Astrocyte (in vitro differentiated cells and primary cell): ENCODE data around the gene ALDH6A1. TPM values are rescaled to one million over a fixed set of nuclear protein-coding genes. Genes with fewer than 3 reads are reported as not detected.

ENCODE experiments used
- DNase-seq: peaks from one replicate; pipeline ENCODE4 v3.0.0-alpha.2; 2010; ENCODE audit warnings: low read depth
- FAIRE-seq: peaks from 2 replicates; lab custom pipeline; 2011; peaks lifted over from hg19 to GRCh38; lab: Jason Lieb, UNC
- H2AFZ ChIP-seq: 2 replicates; pipeline ENCODE4 v1.6.0; 2012; ENCODE audit warnings: low read depth, low read length, inconsistent platforms
- H3K27ac ChIP-seq: 2 replicates; pipeline ENCODE4 v1.5.1; 2011; ENCODE audit warnings: low read depth, low read length, inconsistent platforms
- H3K27me3 ChIP-seq: 2 replicates; pipeline ENCODE4 v1.6.0; 2011; ENCODE audit warnings: low read length, inconsistent platforms; ENCODE audit not compliant: insufficient read depth
- H3K36me3 ChIP-seq: 2 replicates; pipeline ENCODE4 v1.5.1; 2011; ENCODE audit warnings: low read length, inconsistent platforms; ENCODE audit not compliant: insufficient read depth
- H3K4me1 ChIP-seq: 2 replicates; pipeline ENCODE4 v1.5.1; 2011; ENCODE audit warnings: low read length, inconsistent platforms; ENCODE audit not compliant: insufficient read depth
- H3K4me2 ChIP-seq: 2 replicates; pipeline ENCODE4 v1.6.0; 2012; ENCODE audit warnings: low read length, inconsistent platforms
- H3K4me3 ChIP-seq: 2 replicates; pipeline ENCODE4 v1.5.1; 2011; ENCODE audit warnings: low read depth, mild to moderate bottlenecking, low read length, inconsistent platforms; ENCODE audit not compliant: insufficient read depth
- H3K79me2 ChIP-seq: 2 replicates; pipeline ENCODE4 v1.6.0; 2012; ENCODE audit warnings: mild to moderate bottlenecking, low read length, inconsistent platforms; ENCODE audit not compliant: insufficient read depth
- H3K9ac ChIP-seq: 2 replicates; pipeline ENCODE4 v1.6.0; 2012; ENCODE audit warnings: mild to moderate bottlenecking, low read length, inconsistent platforms
- H3K9me3 ChIP-seq: 2 replicates; pipeline ENCODE4 v1.5.1; 2012; ENCODE audit warnings: low read depth, mild to moderate bottlenecking, low read length, inconsistent platforms; ENCODE audit not compliant: insufficient read depth
- H4K20me1 ChIP-seq: 2 replicates; pipeline ENCODE4 v1.6.0; 2012; ENCODE audit warnings: low read length, inconsistent platforms; ENCODE audit not compliant: insufficient read depth
- H3K27ac Mint-ChIP-seq: one replicate; pipeline ENCODE4 v1.8.0; 2021; ENCODE audit warnings: mild to moderate bottlenecking, mixed read lengths; ENCODE audit not compliant: unreplicated experiment
- H3K27me3 Mint-ChIP-seq: one replicate; pipeline ENCODE4 v1.8.0; 2021; ENCODE audit warnings: low read depth, mixed read lengths; ENCODE audit not compliant: unreplicated experiment
- H3K36me3 Mint-ChIP-seq: one replicate; pipeline ENCODE4 v1.8.0; 2021; ENCODE audit warnings: low read depth, mixed read lengths; ENCODE audit not compliant: unreplicated experiment
- H3K4me1 Mint-ChIP-seq: one replicate; pipeline ENCODE4 v1.8.0; 2021; ENCODE audit warnings: low read depth, mixed read lengths; ENCODE audit not compliant: unreplicated experiment
- H3K4me3 Mint-ChIP-seq: one replicate; pipeline ENCODE4 v1.8.0; 2021; ENCODE audit warnings: mild to moderate bottlenecking, moderate library complexity, mixed read lengths; ENCODE audit not compliant: unreplicated experiment
- H3K9me3 Mint-ChIP-seq: one replicate; pipeline ENCODE4 v1.8.0; 2021; ENCODE audit warnings: mild to moderate bottlenecking, mixed read lengths; ENCODE audit not compliant: unreplicated experiment
- CTCF ChIP-seq: IDR thresholded peaks from 2 replicates; pipeline ENCODE4 v1.5.1; 2011; ENCODE audit warnings: low read depth, mild to moderate bottlenecking, inconsistent platforms, low read length, moderate library complexity; ENCODE audit not compliant: insufficient read depth
- EZH2 ChIP-seq: IDR thresholded peaks from 2 replicates; pipeline ENCODE4 v1.6.1; 2012; ENCODE audit warnings: mild to moderate bottlenecking, low read length, inconsistent platforms; ENCODE audit not compliant: insufficient read depth
- total RNA-seq: library from RNA; stranded (reverse); gene quantifications from 2 replicates; pipeline ENCODE4 v1.2.1, GENCODE V29; 2021

ALDH6A1 gene
- total RNA-seq, 1 donor from 2014 or later: 12.0 TPM

- H3K4me1 ChIP-seq: no peaks in the 10 kb centered on the region
- H3K9me3 ChIP-seq: no peaks in the 10 kb centered on the region
- FAIRE-seq: no peak
- no peaks in the 10 kb centered on the region for H3K79me2 ChIP-seq
- no peak overlapping the region for H3K27ac Mint-ChIP-seq
- H3K36me3 ChIP-seq: no peaks in the 10 kb centered on the region
- H2AFZ ChIP-seq: no peak overlapping the region
- H3K9me3 Mint-ChIP-seq: no peaks in the 10 kb centered on the region
- H3K9ac ChIP-seq: no peak overlapping the region
- no peak overlapping the region for H3K27ac ChIP-seq
- no peaks in the 10 kb centered on the region for H3K27me3 ChIP-seq
- peaks cover 2% of the 10 kb centered on the region for H3K36me3 Mint-ChIP-seq
- DNase-seq: no peak
- H3K4me2 ChIP-seq: no peak overlapping the region
- TF ChIP-seq CTCF: no peak
- H3K4me3 ChIP-seq: no peak overlapping the region
- H4K20me1 ChIP-seq: no peaks in the 10 kb centered on the region
- no peaks in the 10 kb centered on the region for H3K4me1 Mint-ChIP-seq
- H3K4me3 Mint-ChIP-seq: no peak overlapping the region
- no peaks in the 10 kb centered on the region for H3K27me3 Mint-ChIP-seq
Observed at GRCh38 chr14:74077401-74077800, 6.9 kb downstream of the ALDH6A1 start.

- Histone ChIP-seq H2AFZ (no peak overlapping the region), H3K27me3 (no peaks in the 10 kb centered on the region), H3K9ac (no peak overlapping the region), H3K36me3 (no peaks in the 10 kb centered on the region), H3K27ac (no peak overlapping the region), H3K4me2 (no peak overlapping the region), H3K79me2 (no peaks in the 10 kb centered on the region), H4K20me1 (no peaks in the 10 kb centered on the region), H3K4me3 (no peak overlapping the region), H3K4me1 (peaks cover 8% of the 10 kb centered on the region), H3K9me3 (no peaks in the 10 kb centered on the region)
- H3K4me1 Mint-ChIP-seq: peaks cover 6% of the 10 kb centered on the region
- no peaks in the 10 kb centered on the region for H3K27me3 Mint-ChIP-seq
- DNase-seq (peak; percentile 16), FAIRE-seq (no peak)
- H3K27ac Mint-ChIP-seq: no peak overlapping the region
- H3K36me3 Mint-ChIP-seq: peaks cover 10% of the 10 kb centered on the region
- no peaks in the 10 kb centered on the region for H3K9me3 Mint-ChIP-seq
- TF ChIP-seq CTCF (no peak), EZH2 (no peak)
- no peak overlapping the region for H3K4me3 Mint-ChIP-seq
Observed at GRCh38 chr14:74065746-74066575, 18.3 kb downstream of the ALDH6A1 start.

- H3K9me3 Mint-ChIP-seq: no peaks in the 10 kb centered on the region
- Histone ChIP-seq H3K4me3 (no peak overlapping the region), H3K27ac (no peak overlapping the region), H3K9ac (no peak overlapping the region), H2AFZ (no peak overlapping the region), H4K20me1 (no peaks in the 10 kb centered on the region), H3K36me3 (no peaks in the 10 kb centered on the region), H3K4me1 (peaks cover 8% of the 10 kb centered on the region), H3K79me2 (no peaks in the 10 kb centered on the region), H3K4me2 (no peak overlapping the region), H3K27me3 (no peaks in the 10 kb centered on the region), H3K9me3 (no peaks in the 10 kb centered on the region)
- peaks cover 6% of the 10 kb centered on the region for H3K4me1 Mint-ChIP-seq
- H3K4me3 Mint-ChIP-seq: no peak overlapping the region
- peaks cover 8% of the 10 kb centered on the region for H3K36me3 Mint-ChIP-seq
- no peak overlapping the region for H3K27ac Mint-ChIP-seq
- no peak for TF ChIP-seq EZH2
- no peak for TF ChIP-seq CTCF
- no peak for DNase-seq
- no peaks in the 10 kb centered on the region for H3K27me3 Mint-ChIP-seq
- no peak for FAIRE-seq
Observed at GRCh38 chr14:74064883-74065282, 19.4 kb downstream of the ALDH6A1 start.
